Activated CD4-positive, alpha-beta T cell treated with anti-CD3 and anti-CD28 coated beads for 48 hours (primary cell): ENCODE results near the gene DENND2C.
A peak's percentile ranks its signal among the peaks of the same experiment; 100 is the strongest.

ENCODE experiments used
- DNase-seq: peaks from one replicate; pipeline ENCODE4 v3.0.0-alpha.2; 2020

DENND2C gene

DNA sequence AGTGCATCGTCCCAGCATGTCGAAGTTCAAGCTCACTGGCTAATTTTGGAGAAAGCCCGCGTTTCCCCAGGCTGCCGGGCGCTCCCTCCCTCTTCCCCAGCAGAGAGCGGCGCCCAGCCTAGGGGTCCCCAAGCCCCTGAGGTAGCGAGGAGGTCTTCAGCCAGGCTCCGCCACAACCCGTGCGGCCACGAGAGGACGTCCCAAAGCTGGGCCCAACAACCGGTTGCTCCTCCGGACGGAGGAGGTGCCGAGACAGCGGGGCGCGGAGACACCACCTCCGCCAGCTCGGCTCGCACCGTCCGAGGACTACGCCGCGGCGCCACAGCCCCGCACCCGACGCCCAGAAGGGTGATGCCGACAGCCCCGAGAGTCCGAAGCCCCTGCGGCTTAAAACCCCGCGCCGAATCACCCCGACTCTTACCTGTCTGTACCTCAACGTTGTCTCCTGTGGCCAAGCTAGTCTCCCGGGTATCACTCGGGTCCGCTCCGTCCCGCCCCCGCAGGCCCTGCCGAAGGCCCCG lies at the start of gene DENND2C:
Gene DENND2C, minus strand, starts transcription at position 488 of the 521 bp plus-strand sequence. CDS start 44,065 bp downstream, outside the sequence.
- no peak for DNase-seq

DNA sequence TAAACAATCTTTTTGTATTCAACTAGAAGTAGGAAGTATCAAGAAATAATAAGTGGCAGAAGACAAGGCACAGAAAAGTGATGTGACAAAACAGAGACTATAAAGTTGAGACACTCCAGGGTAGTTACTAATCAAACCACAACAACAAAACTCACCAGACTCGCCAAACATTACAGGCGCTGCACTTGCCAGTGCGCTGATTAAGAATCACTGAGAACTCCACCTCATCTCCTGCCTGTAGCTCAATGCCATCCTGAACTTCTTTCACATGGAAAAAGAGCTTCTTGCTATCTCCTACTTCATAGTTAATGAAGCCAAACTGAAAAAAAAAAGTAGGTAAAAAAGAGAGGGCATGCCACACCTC lies 49.6 kb upstream of the DENND2C start:
- no peak for DNase-seq

DNA sequence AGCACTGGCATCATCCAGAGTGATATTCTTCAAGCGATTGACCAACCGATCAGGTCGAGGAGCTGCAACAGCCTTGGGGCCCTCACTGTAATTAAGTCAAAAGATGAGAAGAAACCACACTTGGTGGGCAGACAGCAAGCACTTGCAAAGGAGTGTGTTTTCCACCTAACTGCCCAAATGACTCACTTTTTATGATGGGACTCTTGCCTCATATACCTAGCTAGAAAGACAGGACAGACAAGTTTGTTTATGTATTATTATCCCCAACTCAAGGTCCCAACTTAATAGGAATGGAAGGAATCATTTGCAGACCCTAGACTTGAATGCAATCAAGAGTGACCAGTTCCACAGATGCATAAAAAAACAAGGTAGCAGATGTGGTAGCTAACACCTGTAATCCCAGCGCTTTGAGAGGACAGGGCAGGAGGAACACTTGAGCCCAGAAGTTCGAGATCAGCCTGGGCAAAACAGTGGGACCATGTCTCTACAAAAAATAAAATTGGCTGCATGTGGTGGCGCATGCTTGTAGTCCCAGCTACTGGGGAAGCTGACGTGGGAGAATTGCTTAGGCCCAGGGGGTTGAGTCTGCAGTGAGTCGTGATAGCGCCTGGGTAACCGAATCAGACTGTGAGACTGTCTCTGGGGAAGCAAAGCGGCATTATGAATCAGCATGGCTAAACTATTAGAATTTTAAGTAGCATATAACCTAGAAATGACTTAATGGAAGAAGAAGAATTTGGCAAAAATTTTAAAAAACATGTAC lies 49.0 kb upstream of the DENND2C start:
- peak; percentile 51 for DNase-seq

DNA sequence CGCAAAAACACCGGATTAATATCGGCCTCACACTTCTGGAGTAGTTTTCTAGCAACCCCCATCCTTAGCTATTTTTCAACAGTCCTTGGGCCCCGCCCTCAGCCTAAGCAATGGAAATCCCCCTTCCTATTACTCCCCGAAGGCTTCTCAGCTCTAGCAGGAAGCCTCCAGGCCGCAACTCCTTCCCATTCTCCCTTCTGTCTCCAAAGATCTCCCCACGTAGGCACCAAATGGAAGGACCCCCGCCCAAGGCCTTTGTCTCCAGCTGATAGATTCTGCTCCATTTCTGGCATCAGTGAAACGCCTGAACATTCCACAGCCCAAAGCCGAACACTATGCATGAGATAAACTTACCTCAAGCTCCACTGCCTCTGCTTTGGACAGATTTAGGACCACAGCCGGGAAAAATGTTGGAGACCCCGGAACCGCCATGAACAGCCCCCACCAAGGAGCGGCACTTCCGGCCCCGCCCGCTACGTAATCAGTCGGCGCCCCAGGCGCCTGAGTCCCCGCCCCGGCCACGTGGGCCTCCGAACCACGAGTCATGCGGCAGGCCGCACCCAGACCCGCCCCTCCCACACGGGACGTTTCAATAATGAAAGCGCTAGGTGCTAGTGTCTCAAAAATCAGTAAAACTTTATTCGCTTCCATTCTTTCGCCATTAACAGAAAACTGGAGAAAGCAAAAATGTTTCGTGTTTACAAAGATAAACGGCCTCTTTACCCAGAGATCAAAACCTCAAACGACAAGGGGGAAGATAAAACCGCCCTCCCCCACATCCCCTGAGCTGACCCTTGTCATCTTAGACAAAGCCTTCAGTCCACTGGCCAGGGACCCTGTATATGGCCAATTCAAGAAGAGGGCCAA lies 46.7 kb upstream of the DENND2C start, which contains the start of gene NRAS:
Gene NRAS, minus strand, starts transcription at position 468 of the 867 bp plus-strand sequence. CDS start 611 bp downstream, outside the sequence.
- DNase-seq: peak; percentile 96

DNA sequence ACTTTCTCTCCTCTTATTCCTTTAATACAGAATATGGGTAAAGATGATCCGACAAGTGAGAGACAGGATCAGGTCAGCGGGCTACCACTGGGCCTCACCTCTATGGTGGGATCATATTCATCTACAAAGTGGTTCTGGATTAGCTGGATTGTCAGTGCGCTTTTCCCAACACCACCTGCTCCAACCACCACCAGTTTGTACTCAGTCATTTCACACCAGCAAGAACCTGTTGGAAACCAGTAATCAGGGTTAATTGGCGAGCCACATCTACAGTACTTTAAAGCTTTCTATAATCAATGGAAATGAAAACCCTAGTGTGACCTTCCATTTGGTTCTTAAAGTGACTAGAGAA lies 46.1 kb upstream of the DENND2C start:
- no peak for DNase-seq

- no peak for DNase-seq
Measured at GRCh38 chr1:114712977-114713376, 43.1 kb upstream of the DENND2C start.

- no peak for DNase-seq
Measured at GRCh38 chr1:114710360-114710759, 40.5 kb upstream of the DENND2C start.

GRCh38 chr1:114707604-114708003 lies 37.8 kb upstream of the DENND2C start:
- DNase-seq: no peak

DNA sequence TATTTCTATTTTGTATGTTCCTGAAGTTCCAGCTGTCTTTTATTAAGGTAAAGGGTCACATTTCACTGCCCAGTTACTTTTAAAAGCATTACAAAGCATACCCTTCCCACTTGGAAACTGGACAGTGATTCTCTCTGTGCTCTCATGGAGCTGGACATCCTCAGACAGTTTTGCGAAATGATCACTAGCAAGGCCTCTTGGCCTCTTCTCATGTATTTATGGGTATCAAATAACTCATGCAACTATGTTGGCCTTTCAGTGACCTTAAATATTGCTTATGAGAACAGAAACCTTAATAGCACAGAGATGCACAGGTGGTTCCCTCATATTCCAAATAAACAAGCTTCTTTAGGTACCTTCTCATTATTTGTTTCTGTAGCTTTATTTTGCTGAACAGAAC lies 33.4 kb upstream of the DENND2C start:
- DNase-seq: no peak

- DNase-seq: no peak
Measured at GRCh38 chr1:114702737-114703136, 32.9 kb upstream of the DENND2C start.

DNA sequence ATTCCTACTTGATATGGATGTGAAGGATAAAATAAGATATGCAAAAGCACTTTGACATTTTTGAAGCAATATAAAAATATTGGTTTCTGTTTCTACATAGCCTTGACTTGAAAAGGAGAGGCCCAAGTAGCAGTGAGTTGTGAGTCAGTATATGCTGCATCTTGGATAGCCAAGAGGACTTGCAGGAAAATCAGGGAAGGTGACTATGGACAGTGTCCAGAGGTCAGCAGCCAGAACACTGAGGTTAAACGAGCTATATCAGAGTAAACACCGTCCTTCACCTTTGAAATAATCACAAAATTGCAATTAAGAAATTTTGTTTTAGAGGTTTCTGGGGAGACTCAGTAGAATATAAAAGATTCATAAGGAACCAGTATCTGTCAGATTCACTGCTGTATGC lies 32.1 kb upstream of the DENND2C start:
- DNase-seq: no peak

- no peak for DNase-seq
Measured at GRCh38 chr1:114700036-114700600, 30.3 kb upstream of the DENND2C start.

- no peak for DNase-seq
Measured at GRCh38 chr1:114696810-114697209, 27.0 kb upstream of the DENND2C start.

DNA sequence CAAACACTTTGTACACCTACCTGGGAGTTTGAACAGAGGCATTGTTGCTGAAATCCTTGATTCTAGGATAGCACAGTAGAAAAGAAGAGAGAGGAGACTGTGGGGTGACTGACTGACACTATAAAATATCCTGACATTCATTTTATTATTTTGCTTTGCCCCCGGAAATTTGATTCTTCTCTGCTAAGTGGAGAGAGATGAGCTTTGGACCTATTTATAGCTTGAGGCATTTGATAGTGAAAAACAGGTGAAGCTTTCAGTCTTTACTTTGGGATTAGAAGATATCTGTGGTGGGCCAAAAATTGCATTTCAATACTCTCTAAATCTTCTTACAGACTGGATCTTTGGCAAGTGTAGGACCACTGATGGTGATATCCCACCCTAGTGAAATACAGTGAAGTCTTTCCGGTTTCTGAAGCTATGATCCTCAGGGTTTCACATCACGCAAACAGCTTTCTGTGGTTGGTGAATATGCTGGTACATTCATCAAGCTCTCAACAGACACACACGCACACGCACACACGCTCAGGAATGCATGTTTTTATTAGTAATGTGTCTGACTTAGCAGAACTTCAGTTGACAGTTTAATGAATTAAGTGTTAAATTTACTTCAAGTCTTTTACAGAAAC lies 25.7 kb upstream of the DENND2C start, which contains the start of gene AMPD1:
Gene AMPD1, minus strand, starts transcription at position 117 of the 629 bp plus-strand sequence. Its CDS starts 75 bp downstream, at position 42.
- DNase-seq: no peak

- no peak for DNase-seq
Measured at GRCh38 chr1:114694540-114695310, 24.9 kb upstream of the DENND2C start.

DNA sequence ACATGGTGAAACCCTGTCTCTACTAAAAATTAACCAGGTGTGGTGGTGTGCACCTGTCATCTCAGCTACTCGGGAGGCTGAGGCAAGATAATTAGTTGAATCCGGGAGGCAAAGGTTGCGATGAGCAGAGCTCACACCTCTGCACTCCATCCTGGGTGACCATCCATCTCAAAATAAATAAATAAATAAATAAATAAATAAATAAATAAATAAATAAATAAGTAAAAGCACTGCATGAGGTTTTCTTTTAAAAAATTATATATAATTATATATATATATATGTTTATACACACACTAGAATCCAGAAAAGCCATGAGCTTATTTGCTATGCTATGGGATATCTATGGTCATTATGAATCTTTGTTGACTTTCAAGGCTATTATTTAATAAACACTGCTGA lies 23.1 kb upstream of the DENND2C start:
- DNase-seq: no peak

DNA sequence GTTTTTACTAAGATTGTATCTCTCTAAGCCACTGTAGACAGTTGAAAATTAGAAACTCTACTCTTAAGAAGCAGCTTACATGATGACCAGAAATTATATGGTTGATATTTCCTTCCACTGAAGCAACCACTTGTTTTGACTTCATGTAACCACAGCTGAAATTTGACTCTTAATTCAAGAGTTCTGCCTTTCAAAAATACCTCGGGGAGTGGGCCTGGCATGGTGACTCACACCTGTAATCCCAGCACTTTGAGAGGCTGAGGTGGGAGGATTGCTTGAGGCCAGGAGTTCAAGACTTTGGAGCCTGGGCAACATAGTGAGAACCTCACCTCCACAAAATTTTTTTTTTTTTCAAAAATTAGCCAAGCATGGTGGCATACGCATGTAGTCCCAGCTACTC lies 21.2 kb upstream of the DENND2C start:
- DNase-seq: no peak

GRCh38 chr1:114690148-114690547 lies 20.3 kb upstream of the DENND2C start:
- DNase-seq: no peak

DNA sequence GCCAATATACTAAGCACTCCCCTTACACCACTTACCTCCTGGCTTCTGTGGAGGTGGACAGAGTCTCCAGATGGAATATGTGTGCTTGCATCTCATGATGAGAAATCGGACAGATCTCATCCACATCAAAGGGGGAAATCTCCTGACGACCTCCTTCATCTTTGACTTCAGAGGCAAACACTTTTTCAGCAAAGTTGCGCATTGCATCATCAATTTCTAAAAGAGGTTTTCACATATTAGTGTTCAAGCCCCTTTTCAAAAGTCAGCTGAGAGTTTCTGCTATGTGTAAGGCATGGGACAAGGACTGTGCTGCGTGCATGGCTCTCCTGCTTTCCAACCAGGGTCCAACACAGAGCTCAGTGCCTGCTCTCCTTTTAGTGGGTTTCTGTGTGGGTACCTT lies 18.7 kb upstream of the DENND2C start:
- DNase-seq: no peak

DNA sequence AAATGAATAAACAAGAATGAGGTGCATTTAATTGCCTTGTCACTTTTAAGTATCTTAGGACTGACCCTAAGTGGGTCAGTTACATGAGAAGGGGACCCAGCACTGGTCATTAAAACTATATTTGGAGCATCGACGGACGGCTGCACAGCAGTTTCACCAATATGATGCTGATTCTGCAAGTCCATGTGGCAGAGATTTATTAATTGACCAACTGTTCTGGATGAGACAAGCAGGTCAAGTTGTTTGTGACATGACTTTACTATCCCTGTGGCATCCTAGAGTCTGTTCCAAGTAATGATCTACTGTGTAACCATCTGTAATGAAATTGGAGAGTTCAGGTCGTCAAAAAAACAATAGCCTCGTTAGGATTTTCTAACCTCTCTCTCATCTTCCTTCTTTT lies 16.0 kb upstream of the DENND2C start:
- DNase-seq: no peak

DNA sequence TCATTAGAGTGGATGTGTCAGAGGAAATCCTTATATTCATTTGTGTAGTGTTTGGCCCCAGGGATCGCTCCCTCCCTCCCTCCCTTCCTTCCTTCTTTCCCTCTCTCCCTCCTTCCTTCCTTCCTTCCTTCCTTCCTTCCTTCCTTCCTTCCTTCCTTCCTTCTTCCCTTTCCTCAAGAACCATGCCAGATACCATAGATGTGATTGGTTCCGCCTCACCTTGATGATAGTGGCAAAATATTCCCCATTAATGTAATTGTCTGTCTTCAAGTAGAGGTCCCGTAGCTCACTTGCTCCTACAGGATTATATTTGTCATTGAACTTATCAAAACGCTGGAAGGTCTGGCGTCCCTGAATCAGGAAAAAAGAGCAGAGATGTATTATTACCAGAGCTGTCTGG lies 7.8 kb upstream of the DENND2C start:
- no peak for DNase-seq

GRCh38 chr1:114676115-114676514 lies 6.3 kb upstream of the DENND2C start:
- no peak for DNase-seq
